ENCODE data around the gene INPP5F. TPM values are rescaled to one million over a fixed set of nuclear protein-coding genes. Genes with fewer than 3 reads are reported as not detected.
"Not testable (repeated sequence)": the region's sequence is repeated elsewhere in the genome, so short reads cannot be mapped to it uniquely, and the experiment has no call there.

INPP5F gene
- total RNA-seq, 1 donor from 2014 or later = 16.0 TPM

DNA sequence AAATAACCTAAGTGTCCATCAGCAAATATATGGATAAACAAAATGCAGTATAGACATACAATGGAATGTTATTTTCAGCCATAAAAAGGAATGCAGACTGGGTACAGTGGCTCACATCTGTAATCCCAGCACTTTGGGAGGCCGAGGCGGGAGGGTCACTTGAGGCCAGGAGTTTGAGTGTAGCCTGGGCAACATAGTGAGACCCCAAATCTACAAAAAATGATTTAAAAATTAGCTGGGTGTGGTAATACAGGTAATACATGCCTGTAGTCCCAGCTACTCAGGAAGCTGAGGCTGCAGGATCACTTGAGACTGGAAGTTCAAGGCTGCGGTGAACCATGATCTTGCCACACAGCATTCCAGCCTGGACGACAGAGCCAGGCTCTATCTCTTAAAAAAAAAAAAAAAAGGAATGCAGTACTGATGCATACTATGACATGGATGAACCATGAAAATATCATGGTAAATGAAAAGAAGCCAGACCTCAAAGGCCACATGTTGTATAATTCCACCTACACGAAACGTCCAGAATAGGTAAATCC lies 139.9 kb downstream of the INPP5F start:
- ATAC-seq (no peak), DNase-seq (no peak)
- no peaks in the 10 kb centered on the region for H3K36me3 ChIP-seq
- TF ChIP-seq, protein P1, sequence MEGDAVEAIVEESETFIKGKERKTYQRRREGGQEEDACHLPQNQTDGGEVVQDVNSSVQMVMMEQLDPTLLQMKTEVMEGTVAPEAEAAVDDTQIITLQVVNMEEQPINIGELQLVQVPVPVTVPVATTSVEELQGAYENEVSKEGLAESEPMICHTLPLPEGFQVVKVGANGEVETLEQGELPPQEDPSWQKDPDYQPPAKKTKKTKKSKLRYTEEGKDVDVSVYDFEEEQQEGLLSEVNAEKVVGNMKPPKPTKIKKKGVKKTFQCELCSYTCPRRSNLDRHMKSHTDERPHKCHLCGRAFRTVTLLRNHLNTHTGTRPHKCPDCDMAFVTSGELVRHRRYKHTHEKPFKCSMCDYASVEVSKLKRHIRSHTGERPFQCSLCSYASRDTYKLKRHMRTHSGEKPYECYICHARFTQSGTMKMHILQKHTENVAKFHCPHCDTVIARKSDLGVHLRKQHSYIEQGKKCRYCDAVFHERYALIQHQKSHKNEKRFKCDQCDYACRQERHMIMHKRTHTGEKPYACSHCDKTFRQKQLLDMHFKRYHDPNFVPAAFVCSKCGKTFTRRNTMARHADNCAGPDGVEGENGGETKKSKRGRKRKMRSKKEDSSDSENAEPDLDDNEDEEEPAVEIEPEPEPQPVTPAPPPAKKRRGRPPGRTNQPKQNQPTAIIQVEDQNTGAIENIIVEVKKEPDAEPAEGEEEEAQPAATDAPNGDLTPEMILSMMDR (IDR thresholded peaks at IDR 0.05) = no peak
- peaks cover 5% of the 10 kb centered on the region for H3K9me3 ChIP-seq
- no peaks in the 10 kb centered on the region for H3K27me3 ChIP-seq (ENCODE audit: low read depth)
- peaks cover 27% of the 10 kb centered on the region for H3K4me1 ChIP-seq
- H3K27ac ChIP-seq = no peak overlapping the region
- no peak overlapping the region for H3K4me3 ChIP-seq
- intact Hi-C loops (cut with DNase I) = no loop called here

DNA sequence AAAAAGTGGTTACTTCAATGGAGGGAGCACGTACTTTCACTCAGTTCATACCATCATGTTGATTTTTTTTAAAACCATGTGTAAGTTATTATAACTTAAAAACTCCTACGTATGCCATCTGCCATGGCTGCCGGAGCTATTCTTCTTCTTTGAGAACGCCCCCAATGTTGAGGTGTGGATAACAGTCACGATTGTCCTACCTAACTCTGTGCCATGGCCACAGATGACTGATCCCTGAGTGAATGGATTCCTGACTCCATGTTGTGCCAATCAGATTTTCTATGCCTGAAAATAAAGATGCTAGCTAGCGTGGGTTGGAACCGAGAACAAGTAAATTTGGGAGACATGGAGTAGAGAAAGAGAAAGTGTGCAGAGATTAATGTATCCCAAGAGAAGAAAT lies 141.5 kb downstream of the INPP5F start:
- H3K4me1 ChIP-seq = peaks cover 36% of the 10 kb centered on the region
- TF ChIP-seq, protein P1 (IDR thresholded peaks at IDR 0.05) = no peak
- no peak for ATAC-seq
- H3K27ac ChIP-seq = no peak overlapping the region
- H3K9me3 ChIP-seq = peaks cover 5% of the 10 kb centered on the region
- no peak overlapping the region for H3K4me3 ChIP-seq
- H3K27me3 ChIP-seq (ENCODE audit: low read depth) = no peaks in the 10 kb centered on the region
- intact Hi-C loops (cut with DNase I) = no loop called here
- DNase-seq = no peak
- no peaks in the 10 kb centered on the region for H3K36me3 ChIP-seq

DNA sequence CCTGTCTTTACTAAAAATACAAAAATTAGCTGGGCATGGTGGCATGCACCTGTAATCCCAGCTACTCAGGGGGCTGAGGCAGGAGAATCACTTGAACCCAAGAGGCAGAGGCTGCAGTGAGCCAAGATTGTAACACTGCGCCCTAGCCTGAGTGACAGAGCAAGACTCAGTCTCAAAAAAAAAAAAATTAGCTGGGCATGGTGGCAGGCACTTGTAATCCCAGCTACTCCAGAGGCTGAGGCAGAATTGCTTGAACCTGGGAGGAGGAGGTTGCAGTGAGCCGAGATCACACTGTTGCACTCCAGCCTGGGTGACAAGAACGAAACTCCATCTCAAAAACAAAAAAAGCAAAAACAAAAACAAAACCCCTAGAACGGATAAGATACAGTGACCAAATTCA lies 143.5 kb downstream of the INPP5F start:
- H3K36me3 ChIP-seq; ATAC-seq; H3K9me3 ChIP-seq; intact Hi-C loops (cut with DNase I); H3K27me3 ChIP-seq (ENCODE audit: low read depth); DNase-seq; H3K27ac ChIP-seq; H3K4me3 ChIP-seq: not testable (repeated sequence)
- peaks cover 43% of the 10 kb centered on the region for H3K4me1 ChIP-seq

DNA sequence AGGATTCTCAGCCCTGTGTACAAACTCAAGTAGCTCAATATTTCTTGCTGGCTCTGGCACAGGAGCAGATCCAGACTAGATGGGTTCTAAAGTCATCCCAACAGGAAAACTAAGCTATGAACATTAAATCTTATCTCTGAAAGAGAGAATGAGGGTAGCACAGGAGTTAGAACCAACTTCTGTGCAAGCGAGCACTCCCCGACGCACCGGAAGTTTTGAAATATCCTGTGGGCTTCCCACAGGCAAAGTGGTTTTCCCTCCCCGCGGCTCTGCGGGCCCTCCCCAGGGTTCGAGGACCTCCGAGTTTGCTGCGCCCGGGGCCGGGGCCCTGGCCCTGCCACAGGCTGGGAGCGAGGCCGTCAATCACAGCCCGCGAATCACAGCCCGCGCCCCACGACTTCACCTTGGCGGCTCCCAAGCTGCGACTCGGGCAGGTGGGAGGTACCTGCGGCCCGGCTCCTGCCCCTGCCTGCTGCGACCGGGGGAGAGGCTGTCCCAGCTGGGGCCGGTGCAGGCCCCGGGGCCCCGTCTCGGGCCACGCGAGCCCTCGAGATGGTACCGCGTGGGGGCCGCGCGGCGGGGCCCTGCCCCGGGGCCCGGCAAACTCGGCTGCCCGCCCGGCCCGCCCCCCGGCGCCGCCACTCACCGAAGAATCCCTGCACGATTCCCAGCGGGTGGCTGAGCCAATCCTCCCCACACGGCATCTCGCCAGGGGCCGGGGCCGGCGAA lies 146.2 kb downstream of the INPP5F start:
- DNase-seq (peak; percentile 84), ATAC-seq (peak; percentile 67 to 74)
- TF ChIP-seq, protein P1 (IDR thresholded peaks at IDR 0.05) = no peak
- no peaks in the 10 kb centered on the region for H3K9me3 ChIP-seq
- no peaks in the 10 kb centered on the region for H3K36me3 ChIP-seq
- intact Hi-C loops (cut with DNase I) = no loop called here
- peak overlapping the region; percentile 92 for H3K27ac ChIP-seq
- peaks cover 40% of the 10 kb centered on the region for H3K4me1 ChIP-seq
- no peaks in the 10 kb centered on the region for H3K27me3 ChIP-seq (ENCODE audit: low read depth)
- peak overlapping the region; percentile 85 for H3K4me3 ChIP-seq

DNA sequence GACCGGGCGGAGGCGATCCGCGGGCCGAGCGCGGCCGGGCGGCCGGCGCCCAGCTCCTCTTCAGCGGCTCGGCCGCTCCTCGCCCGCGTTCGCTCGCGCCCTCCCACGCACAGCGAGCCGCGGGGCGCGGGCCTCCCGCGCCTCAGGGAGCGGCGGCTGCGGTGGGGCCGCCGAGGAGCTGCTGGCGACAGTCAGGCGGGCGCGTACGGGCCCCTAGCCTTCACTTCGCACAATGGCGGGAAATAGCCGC lies 146.7 kb downstream of the INPP5F start, which contains the start of gene MCMBP:
MCMBP (minus strand) TSS at position 234 of the 250 bp plus-strand sequence. CDS start 259 bp downstream, outside the sequence.
- TF ChIP-seq, protein P1 (IDR thresholded peaks at IDR 0.05) = no peak
- no peaks in the 10 kb centered on the region for H3K9me3 ChIP-seq
- no peaks in the 10 kb centered on the region for H3K36me3 ChIP-seq
- intact Hi-C loops (cut with DNase I) = no loop called here
- ATAC-seq (no peak), DNase-seq (no peak)
- peaks cover 40% of the 10 kb centered on the region for H3K4me1 ChIP-seq
- peak within 1 kb of the TSS; percentile 92 for H3K27ac ChIP-seq
- H3K4me3 ChIP-seq = peak within 1 kb of the TSS; percentile 85
- H3K27me3 ChIP-seq (ENCODE audit: low read depth) = no peaks in the 10 kb centered on the region
